HUES6 (cell line): ENCODE measurements around the gene EPHA4.

Source experiments
- H3K27ac ChIP-seq: 2 replicates; pipeline ENCODE4 v1.7.0; 2013; ENCODE audit warnings: low read depth, mild to moderate bottlenecking, low read length, inconsistent platforms
- H3K27me3 ChIP-seq: 2 replicates; pipeline ENCODE4 v1.6.1; 2013; ENCODE audit warnings: low read length; ENCODE audit not compliant: control insufficient read depth, insufficient read depth
- H3K36me3 ChIP-seq: 2 replicates; pipeline ENCODE4 v1.6.1; 2013; ENCODE audit warnings: low read length; ENCODE audit not compliant: control insufficient read depth, insufficient read depth
- H3K4me1 ChIP-seq: 2 replicates; pipeline ENCODE4 v1.6.1; 2013; ENCODE audit warnings: low read length; ENCODE audit not compliant: control insufficient read depth, insufficient read depth
- H3K4me3 ChIP-seq: 2 replicates; pipeline ENCODE4 v1.5.1; 2013; ENCODE audit warnings: low read depth, low read length
- H3K9ac ChIP-seq: one replicate; pipeline ENCODE4 v1.6.1; 2013; ENCODE audit warnings: mild to moderate bottlenecking, low read length
- H3K9me3 ChIP-seq: 2 replicates; pipeline ENCODE4 v1.6.1; 2013; ENCODE audit warnings: low read depth, low read length; ENCODE audit not compliant: control insufficient read depth, insufficient read depth

The EPHA4 gene

DNA sequence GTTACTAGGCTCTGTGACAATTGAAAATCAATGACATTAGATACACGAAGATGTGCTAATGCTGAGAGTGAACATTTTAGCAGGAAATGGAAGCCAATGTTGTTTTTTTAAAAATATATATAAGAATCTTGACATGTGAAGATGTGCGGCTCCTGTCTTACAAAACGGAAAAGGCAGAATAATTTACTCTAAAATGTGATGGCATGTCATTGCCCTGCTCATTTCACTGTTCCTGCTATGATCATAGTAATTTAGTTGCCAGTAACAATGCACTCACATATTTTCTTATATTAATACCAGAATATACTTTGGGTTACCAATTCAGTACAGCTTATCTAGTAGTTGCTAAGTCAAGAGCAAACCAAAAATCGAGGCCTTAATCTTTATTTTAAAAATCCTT lies 10.3 kb downstream of the EPHA4 start:
- H3K9ac ChIP-seq = no peak overlapping the region
- no peaks in the 10 kb centered on the region for H3K9me3 ChIP-seq
- H3K27ac ChIP-seq = no peak overlapping the region
- no peak overlapping the region for H3K4me3 ChIP-seq
- H3K36me3 ChIP-seq = peaks cover 11% of the 10 kb centered on the region; the same call in 1 of the 2 replicates
- no peaks in the 10 kb centered on the region for H3K27me3 ChIP-seq
- peaks cover 4% of the 10 kb centered on the region; the same call in 1 of the 2 replicates for H3K4me1 ChIP-seq

DNA sequence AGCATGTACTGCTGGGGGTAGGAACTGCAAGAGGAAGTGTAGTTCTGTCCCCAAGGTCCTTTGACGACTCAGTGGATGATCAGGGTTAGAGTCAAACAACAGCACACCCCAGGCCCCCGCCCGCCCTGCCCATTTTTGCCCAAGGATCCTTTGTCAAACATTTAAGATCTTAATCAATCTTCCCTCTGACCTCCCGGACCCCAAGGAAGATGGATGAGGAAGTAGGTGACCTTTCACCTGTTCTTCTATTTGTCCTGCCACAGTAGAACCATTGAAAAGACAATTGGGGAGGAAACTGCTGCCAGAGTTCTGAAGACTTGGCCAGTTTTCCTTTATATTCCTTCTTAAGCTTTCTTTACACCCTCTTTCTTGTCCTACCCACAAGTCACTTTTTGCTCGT lies 12.1 kb downstream of the EPHA4 start:
- no peak overlapping the region for H3K4me3 ChIP-seq
- peaks cover 15% of the 10 kb centered on the region for H3K4me1 ChIP-seq
- H3K36me3 ChIP-seq = peaks cover 11% of the 10 kb centered on the region; the same call in 1 of the 2 replicates
- H3K27me3 ChIP-seq = no peaks in the 10 kb centered on the region
- H3K27ac ChIP-seq = no peak overlapping the region
- no peak overlapping the region for H3K9ac ChIP-seq
- H3K9me3 ChIP-seq = no peaks in the 10 kb centered on the region

DNA sequence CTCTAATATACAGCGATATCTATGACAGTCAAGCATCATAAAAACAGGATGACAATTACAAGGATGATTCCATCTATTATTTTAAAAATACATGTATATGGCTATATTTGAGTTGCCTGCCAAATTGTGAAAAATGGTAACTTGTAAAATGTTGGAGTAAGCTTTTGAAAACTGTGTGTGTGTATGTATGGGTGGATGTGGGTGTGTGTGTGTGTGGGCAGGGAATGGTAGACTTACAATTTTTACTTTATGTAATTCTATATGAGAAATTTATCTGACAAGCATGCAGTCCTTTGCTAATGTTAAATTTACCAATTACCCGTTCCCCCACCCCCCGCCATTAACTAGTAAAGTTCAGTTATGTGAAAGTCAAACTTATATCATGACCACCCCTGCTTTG lies 14.0 kb downstream of the EPHA4 start:
- no peaks in the 10 kb centered on the region for H3K27me3 ChIP-seq
- H3K36me3 ChIP-seq = peaks cover 3% of the 10 kb centered on the region; the same call in 1 of the 2 replicates
- peaks cover 33% of the 10 kb centered on the region for H3K4me1 ChIP-seq
- no peak overlapping the region for H3K4me3 ChIP-seq
- H3K9me3 ChIP-seq = no peaks in the 10 kb centered on the region
- no peak overlapping the region for H3K9ac ChIP-seq
- H3K27ac ChIP-seq = no peak overlapping the region

DNA sequence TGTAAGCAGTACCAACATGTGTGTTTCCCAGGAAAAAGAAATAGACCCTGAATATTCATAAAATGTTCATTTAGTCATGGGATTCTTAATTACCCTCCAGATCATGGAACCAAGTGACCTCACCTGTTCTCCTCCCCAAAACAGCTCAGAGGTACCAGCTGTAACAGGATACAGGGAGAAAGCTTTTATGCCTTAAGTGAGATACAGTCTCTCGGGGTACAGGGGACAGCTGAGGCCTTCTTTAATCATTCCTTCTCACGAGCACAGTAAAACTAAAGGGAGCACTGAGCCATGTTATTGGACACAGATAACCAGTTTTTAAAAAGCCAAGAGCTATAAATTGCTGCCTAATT lies 16.6 kb downstream of the EPHA4 start:
- Histone ChIP-seq H3K27me3 (no peaks in the 10 kb centered on the region), H3K4me3 (peak overlapping the region; percentile 14), H3K9me3 (no peaks in the 10 kb centered on the region), H3K9ac (no peak overlapping the region), H3K4me1 (peaks cover 49% of the 10 kb centered on the region), H3K27ac (no peak overlapping the region), H3K36me3 (0 out of 2 replicates have a peak, but pooled peaks cover 3% of the 10 kb centered on the region)

DNA sequence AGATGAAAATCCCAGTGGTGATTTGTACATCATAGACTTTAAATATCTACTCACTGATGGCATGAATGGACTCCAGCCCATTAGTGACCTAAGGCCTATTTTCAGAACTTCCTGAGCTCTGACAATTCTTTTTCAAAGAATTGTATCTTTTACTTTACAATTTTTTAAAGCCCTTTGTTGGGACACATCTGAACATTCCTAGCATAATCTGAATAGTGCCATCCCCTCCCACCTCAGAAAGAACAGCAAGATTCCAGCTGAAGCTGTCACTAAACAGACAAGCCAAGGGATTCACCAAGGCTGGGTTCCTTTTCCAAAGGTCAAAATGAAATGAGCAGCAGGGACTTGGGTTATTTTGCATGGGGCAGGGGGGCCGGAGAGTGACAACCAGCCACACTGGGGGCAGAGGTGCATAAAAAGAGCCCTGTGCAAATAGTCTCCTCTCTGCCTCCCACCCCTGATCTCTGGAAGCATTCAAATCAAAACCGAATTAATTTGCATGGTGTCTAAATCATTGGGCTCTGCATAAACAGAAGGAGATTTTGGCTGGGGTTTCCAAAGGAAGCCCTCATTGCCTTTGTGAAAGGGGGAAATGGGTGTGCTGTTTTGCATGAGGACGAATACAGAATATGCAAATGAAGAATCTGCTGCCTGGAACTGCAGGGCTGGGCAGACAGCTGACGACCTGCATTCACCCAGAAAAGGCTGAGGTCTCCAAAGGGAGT lies 17.2 kb downstream of the EPHA4 start:
- no peaks in the 10 kb centered on the region for H3K27me3 ChIP-seq
- peak overlapping the region; percentile 56; the same call in 1 of the 2 replicates for H3K27ac ChIP-seq
- 0 out of 2 replicates have a peak, but pooled peaks cover 3% of the 10 kb centered on the region for H3K36me3 ChIP-seq
- H3K4me3 ChIP-seq = peak overlapping the region; percentile 14
- H3K9ac ChIP-seq = no peak overlapping the region
- H3K9me3 ChIP-seq = no peaks in the 10 kb centered on the region
- peaks cover 49% of the 10 kb centered on the region for H3K4me1 ChIP-seq

DNA sequence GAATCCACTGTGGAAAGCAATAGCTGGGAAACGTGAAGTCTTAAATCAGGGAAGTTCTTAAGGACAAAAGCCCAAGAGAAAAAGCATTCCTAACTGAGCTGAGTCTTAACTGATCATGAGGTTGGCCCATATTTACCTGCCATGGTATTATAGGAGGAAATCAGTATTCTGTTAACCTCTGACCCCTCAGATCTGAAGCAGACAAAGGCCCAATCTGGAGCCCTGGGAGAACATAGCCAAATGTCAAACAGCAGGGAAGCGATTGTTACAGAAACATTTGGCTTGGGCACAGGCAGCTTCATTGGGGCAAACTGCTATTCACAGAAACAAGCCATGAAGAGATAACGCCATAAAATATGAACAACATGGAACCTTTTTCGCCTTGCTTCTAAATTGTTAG lies 18.8 kb downstream of the EPHA4 start:
- no peak overlapping the region; the same call in 1 of the 2 replicates for H3K27ac ChIP-seq
- H3K4me1 ChIP-seq = peaks cover 45% of the 10 kb centered on the region
- no peak overlapping the region for H3K4me3 ChIP-seq
- H3K9me3 ChIP-seq = 0 out of 2 replicates have a peak, but pooled peaks cover under 1% of the 10 kb centered on the region
- no peaks in the 10 kb centered on the region for H3K27me3 ChIP-seq
- H3K36me3 ChIP-seq = no peaks in the 10 kb centered on the region
- no peak overlapping the region for H3K9ac ChIP-seq

DNA sequence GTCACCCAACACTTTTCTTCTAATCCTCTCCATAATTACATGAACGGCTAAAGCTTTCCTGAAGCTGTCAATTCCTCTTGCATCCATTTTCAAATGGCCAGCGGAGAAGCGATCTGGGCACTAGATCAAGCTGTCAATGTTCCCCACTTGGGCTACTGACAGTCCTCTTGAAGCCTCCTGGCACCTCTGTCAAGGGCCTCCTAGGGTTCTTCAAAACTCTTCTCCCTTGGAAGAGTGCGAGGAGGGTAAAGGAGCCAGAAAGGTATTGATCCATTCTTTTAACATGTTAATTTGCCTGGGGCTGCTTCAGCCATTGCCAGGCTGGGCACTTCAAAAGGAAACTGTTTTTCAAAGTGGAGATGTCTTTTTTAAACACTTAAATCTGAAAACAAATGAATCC lies 19.8 kb downstream of the EPHA4 start:
- H3K27ac ChIP-seq = no peak overlapping the region
- 0 out of 2 replicates have a peak, but pooled peaks cover 2% of the 10 kb centered on the region for H3K9me3 ChIP-seq
- no peaks in the 10 kb centered on the region for H3K36me3 ChIP-seq
- peaks cover 45% of the 10 kb centered on the region for H3K4me1 ChIP-seq
- no peak overlapping the region for H3K4me3 ChIP-seq
- H3K27me3 ChIP-seq = no peaks in the 10 kb centered on the region
- H3K9ac ChIP-seq = no peak overlapping the region

DNA sequence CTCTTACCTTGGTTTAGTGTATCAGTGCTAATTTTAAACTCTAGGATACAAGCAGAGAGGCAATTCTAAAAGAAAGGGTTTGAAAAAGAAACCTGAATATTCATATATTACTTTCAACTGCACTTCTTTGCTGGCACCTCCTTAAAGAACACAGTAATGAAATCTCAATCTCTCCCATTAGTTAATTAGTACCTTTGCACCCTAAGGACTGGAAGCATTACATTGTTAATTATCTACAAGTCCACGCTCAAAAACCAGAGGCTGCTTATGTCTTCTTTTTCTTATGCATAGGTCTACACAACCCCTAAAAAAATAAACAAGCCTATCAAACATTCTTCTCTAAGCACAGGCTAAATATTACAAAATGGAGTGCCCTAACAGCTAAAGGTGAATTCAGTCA lies 20.2 kb downstream of the EPHA4 start:
- Histone ChIP-seq H3K27me3 (no peaks in the 10 kb centered on the region), H3K4me3 (no peak overlapping the region), H3K9ac (no peak overlapping the region), H3K4me1 (peaks cover 45% of the 10 kb centered on the region), H3K36me3 (no peaks in the 10 kb centered on the region), H3K27ac (no peak overlapping the region), H3K9me3 (0 out of 2 replicates have a peak, but pooled peaks cover 2% of the 10 kb centered on the region)

DNA sequence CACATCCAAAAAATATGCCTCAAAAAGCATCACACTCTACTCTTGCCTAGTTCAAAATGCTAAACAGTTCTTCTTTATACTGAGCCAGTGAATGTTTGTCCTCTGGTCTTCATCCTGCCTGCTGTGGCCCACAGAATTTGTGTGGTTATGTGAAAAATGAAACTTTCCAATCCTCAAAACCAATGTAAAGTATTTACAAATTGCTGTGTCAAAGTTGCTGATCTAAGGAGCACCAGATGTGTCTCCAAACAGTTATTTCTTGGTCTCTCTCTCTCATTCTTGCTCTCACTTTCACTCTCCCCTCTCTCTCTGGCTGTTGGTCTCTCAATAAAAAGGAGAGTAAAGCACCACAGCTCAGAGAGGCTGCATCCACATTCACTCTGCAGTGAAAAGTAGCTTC lies 23.0 kb downstream of the EPHA4 start:
- 0 out of 2 replicates have a peak, but pooled peaks cover 2% of the 10 kb centered on the region for H3K9me3 ChIP-seq
- no peak overlapping the region for H3K4me3 ChIP-seq
- no peak overlapping the region for H3K27ac ChIP-seq
- H3K9ac ChIP-seq = no peak overlapping the region
- peaks cover 26% of the 10 kb centered on the region for H3K4me1 ChIP-seq
- no peaks in the 10 kb centered on the region for H3K27me3 ChIP-seq
- H3K36me3 ChIP-seq = no peaks in the 10 kb centered on the region

DNA sequence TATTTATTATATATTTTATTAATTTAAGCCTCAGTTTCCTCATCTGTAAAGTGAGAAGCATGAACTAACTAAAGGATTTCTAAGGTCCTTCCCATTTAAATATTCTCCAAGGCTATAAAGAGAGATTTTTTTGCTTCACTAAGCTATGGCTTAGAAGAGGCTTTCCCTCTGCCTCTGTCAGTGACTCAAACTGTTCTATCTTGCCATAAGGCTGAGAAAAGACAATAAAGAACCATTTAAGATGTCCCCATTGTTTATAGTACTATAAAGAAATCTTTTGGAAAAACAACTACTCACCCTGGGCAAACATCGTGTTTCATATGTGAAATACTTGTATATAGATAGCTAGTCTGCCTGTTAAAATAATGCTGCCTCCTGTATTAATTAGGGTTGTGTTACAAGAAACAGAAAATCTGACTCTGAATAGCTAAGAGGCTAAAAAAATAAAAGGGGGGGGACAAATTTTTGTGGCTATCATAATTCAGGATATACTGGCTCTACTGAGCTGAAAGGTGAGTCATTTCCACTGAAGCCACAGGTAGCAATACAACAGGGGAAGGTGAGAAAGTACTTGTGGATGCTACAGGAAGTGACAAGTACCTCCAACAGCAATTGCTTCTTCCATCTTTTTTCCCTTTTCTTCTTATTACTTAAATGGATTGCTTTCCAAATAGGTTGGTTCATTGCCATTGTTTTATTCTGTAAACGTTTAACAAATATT lies 25.4 kb downstream of the EPHA4 start:
- H3K4me3 ChIP-seq = no peak overlapping the region

DNA sequence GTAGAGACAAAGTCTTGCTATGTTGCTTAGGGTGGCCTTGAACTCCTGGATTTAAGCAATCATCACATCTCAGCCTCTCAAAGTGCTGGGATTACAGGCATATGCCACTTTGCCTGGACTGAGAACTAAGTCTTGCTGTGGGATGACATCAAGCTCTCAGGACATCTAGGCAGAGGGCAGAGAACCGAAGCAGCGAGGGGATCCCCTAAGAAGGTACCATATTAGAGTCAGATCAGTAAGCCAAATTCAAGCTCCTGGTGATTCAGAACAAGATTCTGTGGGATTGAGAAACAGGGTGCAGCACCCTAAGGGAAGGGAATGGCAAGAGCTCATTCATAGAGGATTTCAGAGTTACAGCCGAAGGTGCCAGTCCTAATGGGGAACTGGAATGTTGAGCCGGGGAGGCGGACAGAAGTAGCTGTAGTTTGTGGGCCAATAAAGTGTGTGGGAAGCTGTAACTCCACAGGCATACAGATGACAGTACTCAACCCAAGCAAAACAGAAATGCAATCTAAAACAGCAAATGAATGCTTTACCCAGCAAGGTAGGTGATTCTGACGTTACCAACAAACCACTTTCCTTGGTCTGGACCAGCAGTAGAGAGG lies 30.9 kb downstream of the EPHA4 start:
- H3K36me3 ChIP-seq = no peaks in the 10 kb centered on the region
- no peaks in the 10 kb centered on the region; the same call in 1 of the 2 replicates for H3K4me1 ChIP-seq
- no peaks in the 10 kb centered on the region for H3K27me3 ChIP-seq
- H3K9me3 ChIP-seq = no peaks in the 10 kb centered on the region
- H3K9ac ChIP-seq = no peak overlapping the region
- no peak overlapping the region for H3K27ac ChIP-seq
- no peak overlapping the region for H3K4me3 ChIP-seq

More for the DNA sequence above, 25.4 kb downstream of the EPHA4 start:
- Histone ChIP-seq H3K4me1 (peaks cover under 1% of the 10 kb centered on the region; the same call in 1 of the 2 replicates), H3K36me3 (no peaks in the 10 kb centered on the region), H3K9ac (no peak overlapping the region), H3K27ac (no peak overlapping the region), H3K27me3 (no peaks in the 10 kb centered on the region), H3K9me3 (0 out of 2 replicates have a peak, but pooled peaks cover 2% of the 10 kb centered on the region)
